Measurements from ENCODE around the gene GRB14.

DNA sequence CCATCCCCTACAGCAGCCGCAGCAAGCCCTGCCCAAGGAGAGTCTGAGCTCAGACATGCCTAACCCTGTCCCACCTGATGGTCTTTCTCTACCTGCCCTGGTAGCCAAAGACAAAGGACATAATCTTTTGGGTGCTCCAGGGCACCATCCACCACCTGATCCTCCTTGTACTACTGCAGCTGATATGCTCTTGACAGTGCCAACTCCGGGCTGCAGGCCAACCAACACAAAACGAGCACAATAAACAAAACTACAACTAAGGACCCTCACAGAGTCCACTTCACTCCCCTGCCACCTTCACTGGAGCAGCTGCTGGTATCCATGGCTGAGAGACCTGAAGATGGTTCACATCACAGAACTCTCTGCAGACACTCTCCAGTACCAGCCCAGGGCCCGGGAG lies 106.3 kb downstream of the GRB14 start:
- TF ChIP-seq, protein P1, sequence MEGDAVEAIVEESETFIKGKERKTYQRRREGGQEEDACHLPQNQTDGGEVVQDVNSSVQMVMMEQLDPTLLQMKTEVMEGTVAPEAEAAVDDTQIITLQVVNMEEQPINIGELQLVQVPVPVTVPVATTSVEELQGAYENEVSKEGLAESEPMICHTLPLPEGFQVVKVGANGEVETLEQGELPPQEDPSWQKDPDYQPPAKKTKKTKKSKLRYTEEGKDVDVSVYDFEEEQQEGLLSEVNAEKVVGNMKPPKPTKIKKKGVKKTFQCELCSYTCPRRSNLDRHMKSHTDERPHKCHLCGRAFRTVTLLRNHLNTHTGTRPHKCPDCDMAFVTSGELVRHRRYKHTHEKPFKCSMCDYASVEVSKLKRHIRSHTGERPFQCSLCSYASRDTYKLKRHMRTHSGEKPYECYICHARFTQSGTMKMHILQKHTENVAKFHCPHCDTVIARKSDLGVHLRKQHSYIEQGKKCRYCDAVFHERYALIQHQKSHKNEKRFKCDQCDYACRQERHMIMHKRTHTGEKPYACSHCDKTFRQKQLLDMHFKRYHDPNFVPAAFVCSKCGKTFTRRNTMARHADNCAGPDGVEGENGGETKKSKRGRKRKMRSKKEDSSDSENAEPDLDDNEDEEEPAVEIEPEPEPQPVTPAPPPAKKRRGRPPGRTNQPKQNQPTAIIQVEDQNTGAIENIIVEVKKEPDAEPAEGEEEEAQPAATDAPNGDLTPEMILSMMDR (IDR thresholded peaks at IDR 0.05 in 4 of 5, conservative IDR thresholded peaks at IDR 0.05 in 1 of 5): no peak
- TF ChIP-seq POLR2A (IDR thresholded peaks at IDR 0.05): no peak
